Common myeloid progenitor, CD34-positive (primary cell): Measurements from ENCODE around the gene RPL27A.

ENCODE experiments used
- CTCF ChIA-PET: fragments of 350-600 bp; sonication (Branson Sonifier 250); formaldehyde crosslinking; loops from one replicate; lab custom pipeline; 2021; ENCODE audit warnings: antibody characterized with exemption; lab: Charles Lee
- POLR2A ChIA-PET: fragments of 350-600 bp; sonication (Branson Sonifier 250); formaldehyde crosslinking; loops from one replicate; lab custom pipeline; 2021; ENCODE audit warnings: antibody characterized with exemption; lab: Charles Lee
- DNase-seq, 3 donors: peaks; one replicate each; pipeline versions ENCODE4 v3.0.0 to v3.0.0-alpha.2; 2013
- H3K27ac ChIP-seq, 2 experiments: 1 replicate in 1 of 2; 2 replicates in 1 of 2; pipeline ENCODE4 v1.7.0; 2013; ENCODE audit warnings: inconsistent platforms in 2 of 2, low read length in 2 of 2, mild to moderate bottlenecking in 2 of 2, low read depth in 1 of 2, moderate library complexity in 1 of 2; ENCODE audit not compliant: severe bottlenecking in 2 of 2, insufficient read depth in 1 of 2, poor library complexity in 1 of 2
- H3K27me3 ChIP-seq, 5 experiments: replicated peaks in 2 of 5; 1 replicate in 3 of 5; 2 replicates in 2 of 5; pipeline versions ENCODE4 v1.6.1 to v1.7.0; 2013; ENCODE audit warnings: low read length in 4 of 5, mild to moderate bottlenecking in 2 of 5, moderate library complexity in 2 of 5, inconsistent platforms in 1 of 5; ENCODE audit not compliant: insufficient read depth in 5 of 5, control insufficient read depth in 4 of 5
- H3K36me3 ChIP-seq, 4 experiments: 1 replicate in 2 of 4; 2 replicates in 2 of 4; pipeline versions ENCODE4 v1.6.1 to v1.7.0; 2013; ENCODE audit warnings: low read length in 3 of 4, control low read depth in 1 of 4, mild to moderate bottlenecking in 1 of 4; ENCODE audit not compliant: control insufficient read depth in 4 of 4, insufficient read depth in 4 of 4
- H3K4me1 ChIP-seq, 4 experiments: 1 replicate in 3 of 4; 2 replicates in 1 of 4; pipeline versions ENCODE4 v1.6.1 to v1.7.1; 2013; ENCODE audit warnings: low read length in 3 of 4, mild to moderate bottlenecking in 3 of 4, control low read depth in 1 of 4, inconsistent platforms in 1 of 4, moderate library complexity in 1 of 4; ENCODE audit not compliant: control insufficient read depth in 4 of 4, insufficient read depth in 4 of 4; ENCODE audit errors: control extremely low read depth in 1 of 4
- H3K4me3 ChIP-seq, 7 experiments: 1 replicate in 4 of 7; 2 replicates in 3 of 7; pipeline versions ENCODE4 v1.5.1 to v1.7.0; 2013; ENCODE audit warnings: mild to moderate bottlenecking in 7 of 7, low read length in 6 of 7, moderate library complexity in 6 of 7, inconsistent platforms in 2 of 7, low read depth in 2 of 7, control low read depth in 1 of 7; ENCODE audit not compliant: insufficient read depth in 4 of 7, control insufficient read depth in 1 of 7; ENCODE audit errors: extremely low read depth in 1 of 7
- H3K9me3 ChIP-seq, 5 experiments: 1 replicate in 4 of 5; 2 replicates in 1 of 5; pipeline versions ENCODE4 v1.6.1 to v1.7.1; 2013; ENCODE audit warnings: low read length in 4 of 5, mild to moderate bottlenecking in 2 of 5, inconsistent platforms in 1 of 5, low read depth in 1 of 5, moderate library complexity in 1 of 5; ENCODE audit not compliant: control insufficient read depth in 4 of 5, insufficient read depth in 2 of 5; ENCODE audit errors: control extremely low read depth in 1 of 5
- WGBS: methylation state at CpG from one replicate; pipeline ENCODE4 v1.1.5; 2013; ENCODE audit not compliant: insufficient coverage; 5-methylcytosine and 5-hydroxymethylcytosine counted together

Gene RPL27A

DNA sequence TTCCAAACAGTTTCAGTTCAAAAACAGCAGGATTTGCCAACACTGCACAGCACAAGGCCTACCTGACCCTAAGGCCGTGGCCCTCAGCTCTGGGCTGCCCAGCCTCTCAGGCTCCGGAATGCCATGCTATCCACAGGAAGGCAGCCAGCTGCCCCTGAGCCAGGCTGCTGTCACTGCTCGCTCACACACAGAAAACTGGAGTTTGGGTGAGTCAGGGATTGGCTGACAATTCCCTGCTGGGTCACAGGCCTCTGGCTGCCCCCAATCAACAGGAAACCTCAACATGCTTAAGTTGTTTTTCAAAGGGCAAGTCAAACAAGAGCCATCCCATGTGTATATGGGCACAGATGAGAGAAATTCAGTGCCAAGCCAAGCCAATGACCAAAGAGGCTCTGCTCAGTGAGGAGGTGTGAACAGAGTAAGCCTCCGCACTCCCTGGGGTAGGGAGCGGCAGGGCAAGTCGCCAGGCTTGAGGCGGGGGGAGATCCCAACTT is 50.2 kb downstream of the RPL27A start:
- Histone ChIP-seq H3K4me1 (peaks cover 0 to 3% (median 0%) of the 10 kb centered on the region in 4 experiments), H3K9me3 (no peaks in the 10 kb centered on the region), H3K36me3 (no peaks in the 10 kb centered on the region), H3K4me3 (no peak overlapping the region), H3K27ac (no peak overlapping the region), H3K27me3 (no peaks in the 10 kb centered on the region)
- no peak for DNase-seq
- CTCF ChIA-PET, result no interaction called here
- 100% methylated on average over 4 of the region's 7 CpGs for WGBS
- POLR2A ChIA-PET, result no interaction called here

DNA sequence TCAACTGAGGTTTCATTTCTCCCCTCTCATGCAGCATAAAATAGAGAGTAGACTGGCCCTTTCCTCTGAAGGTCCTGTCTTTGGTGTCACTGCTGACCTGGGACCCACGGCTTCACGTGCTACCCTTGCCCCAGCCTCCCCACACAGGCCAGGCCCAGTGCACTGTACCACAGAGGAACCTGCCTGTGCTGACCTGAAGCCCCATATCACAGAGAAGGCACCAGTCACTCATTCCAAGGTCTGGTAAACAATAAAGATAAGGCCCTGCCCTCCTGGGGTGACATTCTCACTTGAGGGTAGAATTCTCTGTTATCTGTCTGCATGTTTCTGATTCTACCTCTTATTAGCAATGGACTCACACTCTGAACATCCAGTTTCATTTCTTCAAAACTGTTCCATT is 51.3 kb downstream of the RPL27A start:
- Histone ChIP-seq H3K9me3 (no peaks in the 10 kb centered on the region), H3K27ac (no peak overlapping the region), H3K36me3 (no peaks in the 10 kb centered on the region), H3K4me1 (peaks cover 0 to 3% (median 0%) of the 10 kb centered on the region in 4 experiments), H3K27me3 (peaks cover 0 to 3% (median 0%) of the 10 kb centered on the region in 5 experiments), H3K4me3 (no peak overlapping the region)
- POLR2A ChIA-PET, result no interaction called here
- WGBS, result 100% methylated on average over 2 of the region's 2 CpGs
- no peak for DNase-seq
- CTCF ChIA-PET, result no interaction called here

DNA sequence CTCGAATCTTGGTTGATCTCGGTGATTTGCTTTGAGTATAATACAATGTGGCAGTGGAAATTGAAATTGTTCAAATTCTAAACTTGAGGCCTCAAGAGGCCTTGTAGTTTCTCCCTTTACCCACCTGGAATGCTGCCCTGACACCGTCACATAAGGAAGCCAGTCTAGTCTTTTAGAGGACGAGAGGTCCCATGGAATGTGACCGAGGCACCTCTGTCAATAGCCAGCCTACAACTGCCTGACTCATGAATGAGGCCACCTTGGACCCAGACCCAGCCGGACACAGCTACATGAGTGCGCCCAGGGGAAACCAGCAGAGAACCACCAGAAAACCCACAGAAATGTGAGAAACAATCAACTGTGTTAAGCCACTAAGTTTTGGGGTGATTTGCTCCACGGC is 52.5 kb downstream of the RPL27A start:
- H3K36me3 ChIP-seq, result no peaks in the 10 kb centered on the region
- WGBS, result 99% methylated on average over 8 of the region's 8 CpGs
- peaks cover 0 to 3% (median 0%) of the 10 kb centered on the region in 4 experiments for H3K4me1 ChIP-seq
- H3K27me3 ChIP-seq, result peaks cover 0 to 3% (median 0%) of the 10 kb centered on the region in 5 experiments
- no peak overlapping the region for H3K4me3 ChIP-seq
- POLR2A ChIA-PET, result no interaction called here
- H3K27ac ChIP-seq, result no peak overlapping the region
- no peaks in the 10 kb centered on the region for H3K9me3 ChIP-seq
- no peak for DNase-seq
- CTCF ChIA-PET, result no interaction called here

DNA sequence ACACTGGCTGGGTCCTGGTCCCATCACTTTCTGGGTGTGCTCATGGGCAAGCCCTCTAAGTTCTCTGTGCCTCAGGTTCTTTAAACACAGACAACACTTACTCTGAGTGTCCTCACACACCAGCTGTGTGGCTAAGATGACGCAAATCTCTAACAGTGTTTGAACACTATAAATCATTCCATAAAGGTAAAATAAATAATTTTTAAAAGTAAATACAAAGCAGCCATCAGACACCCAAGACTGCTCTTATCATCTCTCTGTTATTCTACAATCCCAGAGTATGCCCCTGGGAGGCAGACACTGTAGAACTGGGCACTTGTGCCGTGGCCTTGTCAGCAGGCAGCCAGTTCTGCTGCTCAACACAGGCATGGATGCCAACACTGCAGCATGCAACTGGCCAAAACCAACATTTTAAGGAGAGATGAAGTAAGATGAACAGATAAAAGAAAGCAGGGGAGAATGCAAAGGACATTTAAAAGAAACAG is 56.8 kb downstream of the RPL27A start:
- DNase-seq, result no peak
- ChIA-PET POLR2A (no interaction called here), CTCF (no interaction called here)
- H3K36me3 ChIP-seq, result no peaks in the 10 kb centered on the region
- no CpG with 5 or more reads among the region's 2 CpGs for WGBS
- peaks cover 0 to 5% (median 0%) of the 10 kb centered on the region in 5 experiments for H3K27me3 ChIP-seq
- no peak overlapping the region for H3K4me3 ChIP-seq
- H3K4me1 ChIP-seq, result no peaks in the 10 kb centered on the region
- H3K9me3 ChIP-seq, result no peaks in the 10 kb centered on the region
- no peak overlapping the region for H3K27ac ChIP-seq
